ACC112 (cell line): ENCODE results near the gene LIMS2.

Source experiments
- H2AFZ ChIP-seq: fragments of 200-600 bp; sonication (generic); one replicate; pipeline ENCODE4 v1.6.0; 2017; ENCODE audit warnings: antibody characterized with exemption, low read length; ENCODE audit not compliant: unreplicated experiment
- H3K27ac ChIP-seq: fragments of 200-600 bp; sonication (generic); 2 replicates; pipeline ENCODE4 v1.5.1; 2014; ENCODE audit warnings: low read depth, mild to moderate bottlenecking, antibody characterized with exemption, low read length, moderate library complexity
- H3K27me3 ChIP-seq: fragments of 200-600 bp; sonication (generic); 2 replicates; pipeline ENCODE4 v1.6.1; 2014; ENCODE audit warnings: mild to moderate bottlenecking, antibody characterized with exemption, low read length, moderate library complexity, mixed read lengths; ENCODE audit not compliant: insufficient read depth
- H3K36me3 ChIP-seq: fragments of 200-600 bp; sonication (generic); 2 replicates; pipeline ENCODE4 v1.6.1; 2016; ENCODE audit warnings: mild to moderate bottlenecking, antibody characterized with exemption, low read length, moderate library complexity, mixed read lengths; ENCODE audit not compliant: insufficient read depth
- H3K4me1 ChIP-seq: fragments of 200-600 bp; sonication (generic); one replicate; pipeline ENCODE4 v1.6.1; 2016; ENCODE audit warnings: low read length, mixed read lengths; ENCODE audit not compliant: insufficient read depth, unreplicated experiment, control insufficient read depth
- H3K4me3 ChIP-seq: fragments of 200-600 bp; sonication (generic); 2 replicates; pipeline ENCODE4 v1.5.1; 2014; ENCODE audit warnings: mild to moderate bottlenecking, low read depth, low read length
- H3K79me2 ChIP-seq: fragments of 200-600 bp; sonication (generic); one replicate; pipeline ENCODE4 v1.6.0; 2016; ENCODE audit warnings: low read length; ENCODE audit not compliant: control insufficient read depth, unreplicated experiment, insufficient read depth

LIMS2 gene

DNA sequence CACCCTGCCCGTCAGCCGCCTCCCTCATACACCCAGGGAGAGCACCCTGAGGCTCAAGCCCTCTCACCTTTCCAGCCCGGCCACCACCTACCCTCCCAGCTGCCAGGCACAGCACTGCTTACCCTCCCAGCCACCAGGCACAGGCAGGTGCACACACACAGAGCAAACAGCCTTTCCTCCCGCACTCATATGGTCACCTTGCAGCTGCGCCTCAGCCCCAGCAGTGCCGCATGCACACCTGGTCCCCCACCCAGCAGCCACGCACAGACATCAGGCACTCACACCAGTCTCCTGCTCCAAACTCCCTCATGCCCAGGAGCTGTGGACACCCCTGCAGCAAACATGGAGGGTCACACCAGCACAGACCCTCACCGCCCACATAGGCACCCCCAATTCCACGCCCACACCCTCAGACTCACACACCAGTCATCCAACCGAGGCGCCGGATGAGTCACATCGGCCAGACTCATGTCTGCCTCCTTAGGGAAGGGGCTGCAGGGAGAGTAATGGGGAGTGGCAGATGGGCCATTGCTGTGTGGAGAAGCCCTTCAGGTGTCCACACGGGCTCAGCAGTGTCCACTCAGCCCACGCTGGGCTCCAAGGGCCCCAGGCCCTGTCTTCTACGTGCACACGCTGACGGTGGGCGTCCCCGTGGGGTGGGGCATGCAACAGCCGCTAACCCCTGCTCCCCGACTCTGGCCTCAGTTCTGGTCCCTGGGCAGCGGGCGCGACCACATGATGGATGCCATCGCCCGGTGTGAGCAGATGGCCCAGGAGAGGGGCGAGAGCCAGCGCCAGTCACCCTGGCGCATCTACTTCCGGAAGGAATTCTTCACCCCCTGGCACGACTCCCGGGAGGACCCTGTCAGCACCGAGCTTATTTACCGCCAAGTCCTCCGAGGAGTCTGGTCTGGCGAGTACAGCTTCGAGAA is 51.7 kb downstream of the LIMS2 start:
- no peaks in the 10 kb centered on the region for H3K27me3 ChIP-seq
- H2AFZ ChIP-seq = no peak overlapping the region
- no peaks in the 10 kb centered on the region for H3K79me2 ChIP-seq
- no peaks in the 10 kb centered on the region for H3K36me3 ChIP-seq
- H3K4me1 ChIP-seq = peaks cover 7% of the 10 kb centered on the region
- no peak overlapping the region for H3K27ac ChIP-seq
- H3K4me3 ChIP-seq = no peak overlapping the region

DNA sequence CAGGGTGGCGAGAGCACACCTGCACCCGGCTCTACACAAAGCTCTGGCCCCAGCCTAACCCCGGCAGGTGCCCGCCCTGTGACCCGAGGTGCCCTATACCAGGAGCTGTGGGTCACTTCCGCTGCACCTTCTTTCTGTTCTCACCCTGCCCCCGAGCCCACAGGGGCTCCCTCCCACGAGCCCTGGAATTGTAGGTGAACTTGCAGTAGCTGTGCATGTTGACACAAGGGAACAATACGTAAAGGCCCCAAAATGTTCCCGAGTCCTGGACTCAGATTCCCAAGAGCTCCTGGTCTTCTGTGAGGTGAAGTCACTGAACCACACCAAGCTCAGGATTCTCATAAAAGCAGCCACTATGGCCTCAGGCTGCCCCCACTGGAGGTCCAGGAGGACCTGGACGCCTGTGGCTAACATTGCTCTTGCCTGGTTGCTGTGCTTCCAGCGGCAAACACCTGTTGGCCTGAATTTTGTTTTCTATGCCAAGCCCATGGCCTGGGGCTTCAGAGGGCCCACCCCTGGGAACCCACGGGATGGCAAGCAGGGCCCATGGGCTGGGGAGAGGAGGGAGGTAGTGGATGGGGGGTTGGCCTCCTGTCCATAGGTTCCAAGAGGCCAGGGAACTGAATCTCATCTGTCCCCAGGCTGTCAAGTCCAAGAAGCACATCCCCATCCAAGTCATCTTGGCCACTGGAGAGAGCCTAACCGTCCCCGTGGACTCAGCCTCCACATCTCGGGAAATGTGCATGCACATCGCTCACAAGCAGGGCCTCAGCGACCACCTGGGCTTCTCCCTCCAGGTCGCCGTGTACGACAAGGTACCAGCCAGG is 52.6 kb downstream of the LIMS2 start:
- Histone ChIP-seq H3K27ac (no peak overlapping the region), H2AFZ (no peak overlapping the region), H3K79me2 (no peaks in the 10 kb centered on the region), H3K27me3 (no peaks in the 10 kb centered on the region), H3K4me1 (peaks cover 7% of the 10 kb centered on the region), H3K4me3 (no peak overlapping the region), H3K36me3 (no peaks in the 10 kb centered on the region)

DNA sequence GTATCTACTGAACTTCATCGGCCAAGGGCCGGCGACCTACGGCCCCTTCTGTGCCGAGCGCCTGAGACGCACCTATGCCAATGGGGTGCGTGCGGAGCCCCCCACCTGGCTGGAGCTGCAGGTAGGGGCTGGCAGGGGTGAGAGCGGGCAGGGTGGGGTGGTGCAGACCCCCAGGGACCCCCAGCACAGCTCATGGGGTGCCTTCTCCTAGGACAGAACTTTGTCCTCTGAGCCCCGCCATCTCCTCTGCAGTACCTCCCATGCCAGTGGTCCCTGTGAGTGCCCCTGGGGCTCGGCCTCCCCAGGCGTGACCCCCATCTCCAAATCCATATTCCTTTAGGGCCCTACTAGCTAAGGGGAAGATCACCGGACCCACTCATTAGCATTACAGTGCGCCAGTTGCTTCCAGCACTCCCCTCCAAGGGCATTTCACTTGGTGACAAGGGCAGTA is 53.3 kb downstream of the LIMS2 start:
- Histone ChIP-seq H3K36me3 (no peaks in the 10 kb centered on the region), H3K27ac (no peak overlapping the region), H3K27me3 (no peaks in the 10 kb centered on the region), H3K79me2 (no peaks in the 10 kb centered on the region), H3K4me1 (peaks cover 7% of the 10 kb centered on the region), H3K4me3 (no peak overlapping the region), H2AFZ (no peak overlapping the region)

DNA sequence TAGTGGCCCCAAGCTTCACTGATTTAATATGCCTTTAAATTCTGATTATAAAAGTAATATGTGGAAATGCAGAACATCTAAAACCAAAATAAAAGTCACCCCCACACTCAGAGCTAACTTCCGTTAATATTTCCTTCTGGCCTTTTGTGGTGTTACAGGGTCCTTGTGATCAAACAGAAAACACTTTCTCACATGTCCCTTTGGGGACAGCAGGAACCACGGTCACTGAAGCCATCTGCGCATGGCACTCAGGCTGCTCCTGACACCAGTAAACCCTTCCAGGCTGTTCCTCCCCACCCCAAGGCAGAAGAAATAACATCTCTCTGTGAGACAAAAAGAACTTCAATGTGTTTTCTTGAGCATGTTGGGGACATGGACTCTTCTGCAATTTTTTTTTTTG is 54.5 kb downstream of the LIMS2 start:
- H3K36me3 ChIP-seq = no peaks in the 10 kb centered on the region
- no peaks in the 10 kb centered on the region for H3K27me3 ChIP-seq
- H3K27ac ChIP-seq = no peak overlapping the region
- no peak overlapping the region for H3K4me3 ChIP-seq
- no peak overlapping the region for H2AFZ ChIP-seq
- no peaks in the 10 kb centered on the region for H3K79me2 ChIP-seq
- peaks cover 7% of the 10 kb centered on the region for H3K4me1 ChIP-seq

DNA sequence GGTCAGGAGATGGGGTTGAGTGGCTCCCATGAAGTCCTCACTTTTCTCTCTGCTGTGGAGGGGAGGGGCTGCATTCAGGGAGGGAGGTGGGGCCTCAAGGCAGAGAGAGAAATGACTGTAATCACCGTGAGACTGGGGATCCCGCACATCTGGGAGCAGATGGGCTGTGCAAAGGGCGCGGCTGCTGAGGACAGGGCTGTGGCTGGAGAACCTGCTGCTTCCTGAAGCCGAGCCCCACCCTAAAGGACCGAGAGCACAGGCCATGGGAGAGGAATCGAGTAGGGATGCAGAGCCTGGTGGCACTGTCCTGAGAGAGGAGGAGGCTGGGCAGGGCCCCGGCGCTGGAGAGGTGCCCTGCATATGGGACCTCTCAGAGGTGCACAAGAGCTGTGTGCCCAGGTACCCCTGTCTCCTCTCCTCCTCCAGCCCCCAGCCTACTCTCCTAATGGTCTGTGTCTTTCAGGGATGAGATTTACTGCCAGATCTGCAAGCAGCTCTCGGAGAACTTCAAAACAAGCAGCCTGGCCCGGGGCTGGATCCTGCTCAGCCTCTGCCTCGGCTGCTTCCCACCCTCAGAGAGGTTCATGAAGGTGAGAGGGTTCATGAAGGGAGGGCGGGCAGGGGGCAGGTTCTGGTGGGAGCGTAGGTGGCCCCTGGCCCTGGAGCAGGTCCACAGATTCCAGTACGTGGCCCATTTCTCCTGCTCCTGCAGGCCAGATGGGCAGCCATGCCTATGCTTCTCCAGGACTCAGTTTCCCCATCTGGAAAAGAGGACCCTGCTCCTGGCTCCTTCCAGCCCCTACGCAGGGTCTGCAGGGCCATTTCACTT is 55.2 kb downstream of the LIMS2 start:
- no peaks in the 10 kb centered on the region for H3K79me2 ChIP-seq
- no peaks in the 10 kb centered on the region for H3K27me3 ChIP-seq
- H3K4me3 ChIP-seq = no peak overlapping the region
- H2AFZ ChIP-seq = no peak overlapping the region
- H3K36me3 ChIP-seq = no peaks in the 10 kb centered on the region
- no peak overlapping the region for H3K27ac ChIP-seq
- peaks cover 7% of the 10 kb centered on the region for H3K4me1 ChIP-seq

DNA sequence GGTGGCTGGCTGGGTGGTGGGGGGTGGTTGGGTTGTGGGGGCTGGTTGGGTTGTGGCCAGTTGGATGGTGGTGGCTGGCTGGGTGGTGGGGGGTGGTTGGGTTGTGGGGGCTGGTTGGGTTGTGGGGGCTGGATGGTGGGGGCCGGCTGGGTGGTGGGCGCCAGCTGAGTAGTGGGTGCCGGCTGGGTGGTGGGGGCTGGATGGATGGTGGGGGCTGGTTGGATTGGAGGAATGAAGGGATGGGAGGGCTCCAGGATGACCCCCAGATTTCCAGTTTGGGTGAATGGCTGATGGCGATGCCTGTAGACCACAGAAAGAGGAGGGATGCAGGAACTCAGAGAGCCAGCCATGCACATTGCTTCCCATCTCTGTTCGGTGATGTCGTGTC is 56.1 kb downstream of the LIMS2 start:
- Histone ChIP-seq H3K79me2 (no peaks in the 10 kb centered on the region), H3K4me1 (peaks cover 11% of the 10 kb centered on the region), H3K27ac (no peak overlapping the region), H3K36me3 (no peaks in the 10 kb centered on the region), H3K27me3 (no peaks in the 10 kb centered on the region), H3K4me3 (no peak overlapping the region), H2AFZ (no peak overlapping the region)

DNA sequence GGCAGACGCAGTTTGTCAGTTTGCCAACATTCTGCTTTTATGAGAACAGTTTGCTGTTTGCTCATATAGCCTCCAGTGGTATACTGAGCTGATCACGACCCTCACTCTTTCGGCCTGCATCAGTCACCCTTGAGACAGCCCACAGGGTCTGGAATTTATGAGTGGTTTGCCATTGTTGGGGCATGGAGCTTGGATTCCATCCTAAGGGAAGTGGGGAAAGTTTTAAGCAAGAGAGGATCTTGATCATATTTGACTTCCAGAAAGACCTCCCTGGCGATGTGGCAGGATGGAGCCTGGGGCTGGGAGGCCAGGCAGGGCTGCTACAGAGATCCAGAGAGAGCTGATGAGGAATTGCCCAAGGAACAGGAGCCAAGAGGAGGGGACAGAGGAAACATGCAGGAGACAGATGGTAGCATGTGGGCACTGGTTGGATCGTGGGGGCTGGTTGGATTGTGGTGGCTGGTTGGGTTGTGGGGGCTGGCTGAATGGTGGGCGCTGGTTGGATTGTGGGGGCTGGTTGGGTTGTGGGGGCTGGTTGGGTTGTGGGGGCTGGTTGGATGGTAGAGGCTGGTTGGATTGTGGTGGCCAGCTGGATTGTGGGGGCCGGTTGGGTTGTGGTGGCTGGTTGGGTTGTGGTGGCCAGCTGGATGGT is 56.7 kb downstream of the LIMS2 start:
- Histone ChIP-seq H3K36me3 (no peaks in the 10 kb centered on the region), H3K79me2 (no peaks in the 10 kb centered on the region), H3K27ac (no peak overlapping the region), H3K4me3 (no peak overlapping the region), H2AFZ (no peak overlapping the region), H3K27me3 (no peaks in the 10 kb centered on the region), H3K4me1 (peaks cover 8% of the 10 kb centered on the region)

DNA sequence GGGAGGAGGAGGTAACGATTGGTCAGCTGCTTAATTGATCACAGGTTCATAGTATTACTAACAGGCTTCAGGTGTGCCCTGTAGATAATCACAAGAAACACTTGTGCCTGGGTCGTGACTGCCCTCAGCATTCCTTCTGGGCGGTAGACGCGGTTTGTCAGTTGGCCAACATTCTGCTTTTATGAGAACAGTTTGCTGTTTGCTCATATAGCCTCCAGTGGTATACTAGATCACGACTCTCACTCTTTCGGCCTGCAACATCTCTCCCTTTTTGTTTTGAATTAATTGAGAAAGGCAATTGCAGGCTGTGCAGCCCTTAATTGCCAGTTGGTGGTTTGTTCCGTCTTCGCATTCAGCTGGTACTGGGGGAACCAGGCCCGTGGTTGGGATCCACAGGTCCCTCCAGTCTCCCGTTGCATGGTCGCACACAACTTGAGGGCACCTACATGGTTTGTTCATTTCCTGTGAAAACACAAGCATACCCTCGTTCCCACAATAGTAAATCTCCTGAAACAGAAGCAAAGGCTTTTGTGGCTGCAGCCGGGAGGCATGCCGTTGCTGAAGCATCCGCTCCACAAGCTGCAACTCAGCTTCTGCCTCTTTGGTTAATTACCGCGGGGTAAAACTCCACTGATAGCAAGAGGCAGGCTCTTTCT is 59.7 kb downstream of the LIMS2 start:
- H3K4me1 ChIP-seq = peaks cover 4% of the 10 kb centered on the region
- no peaks in the 10 kb centered on the region for H3K79me2 ChIP-seq
- no peak overlapping the region for H3K27ac ChIP-seq
- H3K27me3 ChIP-seq = no peaks in the 10 kb centered on the region
- H3K4me3 ChIP-seq = no peak overlapping the region
- no peaks in the 10 kb centered on the region for H3K36me3 ChIP-seq
- no peak overlapping the region for H2AFZ ChIP-seq

DNA sequence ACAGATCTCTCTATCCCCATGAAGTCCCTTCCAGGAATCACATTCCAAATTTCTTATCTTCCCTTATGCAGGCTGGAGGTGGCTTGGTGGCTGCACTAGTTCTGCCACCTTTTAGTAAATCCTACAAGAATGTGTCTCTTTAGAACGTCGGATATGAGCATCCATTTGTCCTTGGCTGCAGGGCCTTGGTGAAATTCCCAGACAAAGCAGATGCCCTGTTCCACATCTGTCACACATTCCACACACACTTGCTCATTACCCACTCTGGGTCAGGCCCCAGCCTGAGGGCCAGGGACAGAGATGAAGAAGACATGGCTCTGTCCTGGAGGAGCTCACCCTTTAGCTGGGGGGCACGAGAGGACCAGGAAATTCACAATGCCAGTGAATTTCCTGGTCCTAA is 60.6 kb downstream of the LIMS2 start:
- no peaks in the 10 kb centered on the region for H3K27me3 ChIP-seq
- no peaks in the 10 kb centered on the region for H3K79me2 ChIP-seq
- peaks cover 4% of the 10 kb centered on the region for H3K4me1 ChIP-seq
- H2AFZ ChIP-seq = no peak overlapping the region
- no peak overlapping the region for H3K27ac ChIP-seq
- no peak overlapping the region for H3K4me3 ChIP-seq
- H3K36me3 ChIP-seq = no peaks in the 10 kb centered on the region
